ENCODE data around the gene APOBEC3B. TPM values are rescaled to one million over a fixed set of nuclear protein-coding genes. Genes with fewer than 3 reads are reported as not detected.
"Not testable (repeated sequence)": the region's sequence is repeated elsewhere in the genome, so short reads cannot be mapped to it uniquely, and the experiment has no call there.

Gene APOBEC3B
- polyA plus RNA-seq, 1 donor from 2014 or later = 7.0 TPM

DNA sequence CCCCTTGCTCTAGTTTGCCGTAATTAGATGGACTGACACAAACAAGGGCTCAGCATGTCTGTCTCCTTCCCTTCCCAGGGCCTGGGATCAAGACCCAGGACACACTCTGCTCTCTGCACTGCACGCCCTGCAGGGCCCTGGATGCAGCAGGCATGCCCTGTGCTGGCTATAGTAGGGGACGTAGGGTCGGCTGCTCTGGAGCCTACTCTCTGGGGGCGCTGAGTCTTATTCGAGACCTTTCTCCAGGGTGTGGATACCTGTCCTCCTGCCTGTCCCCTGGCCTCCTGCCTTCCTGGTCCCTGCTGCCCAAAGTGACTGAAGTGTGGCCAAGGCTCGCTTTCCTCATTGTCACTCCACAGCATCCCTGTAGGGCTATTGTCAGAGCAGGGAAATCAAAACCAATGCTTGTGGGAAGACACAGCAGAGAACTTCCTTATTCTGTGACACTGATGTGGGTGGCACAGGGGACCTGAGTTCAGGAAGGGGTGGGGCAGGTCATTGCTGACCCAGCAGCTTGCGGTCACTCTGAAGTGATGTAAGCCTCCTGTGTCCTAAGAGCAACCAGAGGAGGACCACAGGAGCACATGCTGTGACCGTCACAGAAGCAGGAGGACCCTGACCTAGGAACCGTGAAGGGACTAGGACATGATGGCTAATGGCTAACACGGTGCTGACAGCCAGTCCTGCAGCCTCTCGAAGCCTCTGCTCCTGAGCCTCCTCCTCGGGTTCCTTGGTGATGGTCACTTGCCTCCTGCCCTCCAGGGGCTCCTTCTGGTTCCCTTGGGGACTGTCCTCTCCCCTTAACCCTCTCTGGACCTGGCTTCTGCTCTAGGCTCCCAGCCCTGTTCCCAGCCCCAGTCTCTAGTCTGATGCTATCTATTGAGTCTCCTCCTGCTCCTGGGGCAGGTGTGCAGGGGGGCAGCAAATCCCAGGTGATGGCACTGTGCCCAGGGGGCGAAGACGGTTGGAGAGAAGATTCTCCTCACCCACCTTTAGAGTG lies 14.4 kb upstream of the APOBEC3B start:
- H3K9me3 Mint-ChIP-seq = no peaks in the 10 kb centered on the region
- H3K4me3 Mint-ChIP-seq = peak overlapping the region in 2 of 4 donors; percentile 23 to 86
- H3K27me3 Mint-ChIP-seq = peaks cover 12% of the 10 kb centered on the region
- H3K4me1 Mint-ChIP-seq = peaks cover 10 to 22% (median 10%) of the 10 kb centered on the region in 3 donors
- H3K36me3 Mint-ChIP-seq = peaks cover 2% of the 10 kb centered on the region
- no peak overlapping the region for H3K27ac Mint-ChIP-seq

DNA sequence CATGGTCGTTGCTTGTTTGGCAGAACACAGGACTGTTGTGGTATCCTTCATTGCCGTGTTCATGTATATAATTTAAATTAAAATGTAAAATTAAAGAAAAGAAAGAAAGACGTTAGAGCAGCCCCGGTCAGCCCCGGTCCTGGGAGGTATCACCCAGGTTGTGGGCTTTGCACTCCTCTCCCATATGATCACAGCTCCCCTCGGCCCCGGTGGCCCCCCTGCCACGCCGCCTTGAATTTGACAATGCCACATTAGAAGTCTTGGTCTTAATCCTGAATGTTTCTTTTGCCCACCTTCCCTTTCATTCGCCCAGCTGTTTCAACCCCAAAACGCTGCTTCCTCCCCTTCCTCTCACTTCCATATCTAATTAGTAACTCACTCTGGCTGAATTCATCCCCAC lies 13.3 kb upstream of the APOBEC3B start:
- H3K36me3 Mint-ChIP-seq = peaks cover 3% of the 10 kb centered on the region
- H3K4me1 Mint-ChIP-seq = peaks cover 8 to 24% (median 12%) of the 10 kb centered on the region in 3 donors
- H3K27me3 Mint-ChIP-seq = peaks cover 18% of the 10 kb centered on the region
- H3K4me3 Mint-ChIP-seq = peak overlapping the region in 2 of 4 donors; percentile 58 to 83
- no peak overlapping the region for H3K27ac Mint-ChIP-seq
- H3K9me3 Mint-ChIP-seq = no peaks in the 10 kb centered on the region

DNA sequence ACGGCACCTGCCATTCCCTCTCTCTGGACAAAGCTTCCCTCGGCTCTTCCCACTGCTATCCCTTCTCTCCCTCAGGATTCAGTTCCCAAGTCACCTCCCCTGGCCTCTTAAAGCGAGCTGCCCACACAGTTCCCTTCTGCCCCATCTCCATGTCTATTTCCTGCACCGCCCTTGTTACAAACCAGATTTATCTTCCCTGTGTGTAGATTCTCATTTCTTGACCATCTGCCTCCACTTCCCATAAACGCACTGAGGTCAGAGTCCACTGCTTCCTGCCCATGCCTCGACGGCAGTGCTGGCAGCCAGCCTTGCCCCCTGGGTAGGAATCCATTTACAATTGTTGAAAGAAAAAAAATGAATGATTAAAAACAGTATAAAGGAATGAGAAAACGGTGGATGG lies 11.6 kb upstream of the APOBEC3B start:
- peaks cover 5 to 22% (median 12%) of the 10 kb centered on the region in 3 donors for H3K4me1 Mint-ChIP-seq
- H3K4me3 Mint-ChIP-seq = no peak overlapping the region
- H3K36me3 Mint-ChIP-seq = peaks cover 3% of the 10 kb centered on the region
- H3K27ac Mint-ChIP-seq = no peak overlapping the region
- H3K9me3 Mint-ChIP-seq = no peaks in the 10 kb centered on the region
- H3K27me3 Mint-ChIP-seq = peaks cover 18% of the 10 kb centered on the region

DNA sequence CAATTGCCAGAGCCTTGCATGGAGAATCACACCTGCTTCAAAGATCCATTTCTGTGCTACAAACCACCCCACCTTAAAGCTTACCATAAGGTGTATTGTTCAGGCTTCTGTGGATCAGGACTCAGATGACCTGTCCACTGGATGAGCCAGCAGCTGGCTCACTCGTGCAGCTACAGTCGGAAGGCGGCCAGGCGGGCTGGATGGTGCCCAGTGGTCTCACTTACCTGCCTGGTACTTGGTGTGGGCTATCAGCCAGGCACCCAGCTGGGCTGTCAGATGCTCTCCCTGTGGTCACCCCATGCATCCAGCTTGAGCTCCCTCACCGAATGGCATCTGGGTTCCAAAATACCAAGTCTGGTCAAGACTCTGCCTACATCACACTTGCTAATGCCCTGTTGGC lies 10.9 kb upstream of the APOBEC3B start:
- no peaks in the 10 kb centered on the region for H3K9me3 Mint-ChIP-seq
- no peak overlapping the region for H3K4me3 Mint-ChIP-seq
- H3K27ac Mint-ChIP-seq = no peak overlapping the region
- H3K4me1 Mint-ChIP-seq = peaks cover 5 to 22% (median 12%) of the 10 kb centered on the region in 3 donors
- peaks cover 18% of the 10 kb centered on the region for H3K27me3 Mint-ChIP-seq
- H3K36me3 Mint-ChIP-seq = peaks cover 3% of the 10 kb centered on the region

DNA sequence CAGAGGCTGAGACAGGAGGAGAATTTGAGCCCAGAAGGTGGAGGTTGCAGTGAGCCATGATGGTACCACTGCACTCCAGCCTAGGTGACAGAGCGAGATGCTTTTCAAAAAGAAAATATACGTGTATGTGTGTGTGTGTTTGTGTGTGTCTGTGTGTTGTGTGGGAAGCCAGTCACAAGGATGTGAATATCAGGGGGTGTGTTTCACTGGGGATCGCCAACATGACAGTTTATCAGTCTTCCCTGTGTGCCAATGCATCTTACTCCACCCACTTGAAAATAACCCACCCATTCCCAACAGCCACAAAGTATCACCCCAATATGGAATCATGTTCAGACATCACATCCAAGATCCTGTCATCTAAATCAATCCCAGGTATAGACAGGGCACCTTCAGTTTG lies 10.4 kb upstream of the APOBEC3B start:
- H3K27ac Mint-ChIP-seq = no peak overlapping the region
- H3K4me1 Mint-ChIP-seq = peaks cover 5 to 20% (median 11%) of the 10 kb centered on the region in 3 donors
- no peak overlapping the region for H3K4me3 Mint-ChIP-seq
- H3K27me3 Mint-ChIP-seq = peaks cover 15% of the 10 kb centered on the region
- no peaks in the 10 kb centered on the region for H3K9me3 Mint-ChIP-seq
- peaks cover 3% of the 10 kb centered on the region for H3K36me3 Mint-ChIP-seq

DNA sequence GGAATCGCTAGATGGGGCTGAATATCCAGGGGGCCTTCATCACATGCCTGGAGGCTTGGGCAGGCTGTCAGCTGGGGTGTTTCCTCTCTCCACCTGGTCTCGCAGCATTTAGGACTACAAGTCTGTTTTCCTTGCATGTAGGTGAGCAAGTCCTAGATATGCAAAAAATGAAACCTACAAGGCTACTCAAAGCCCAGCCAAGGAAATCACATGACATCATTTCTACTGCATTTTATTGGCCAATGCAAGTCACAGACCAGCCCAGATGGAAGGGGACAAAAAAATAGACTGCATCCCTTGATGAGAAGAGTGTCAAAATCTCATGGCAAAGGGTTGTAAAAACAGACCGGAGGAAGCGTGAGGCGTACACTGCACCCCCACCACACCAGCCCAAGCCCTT lies 9.6 kb upstream of the APOBEC3B start:
- H3K27me3 Mint-ChIP-seq = peaks cover 15% of the 10 kb centered on the region
- no peak overlapping the region for H3K27ac Mint-ChIP-seq
- H3K4me3 Mint-ChIP-seq = peak overlapping the region in 1 of 4 donors; percentile 13
- H3K9me3 Mint-ChIP-seq = no peaks in the 10 kb centered on the region
- peaks cover 1% of the 10 kb centered on the region for H3K36me3 Mint-ChIP-seq
- H3K4me1 Mint-ChIP-seq = peaks cover 7 to 18% (median 10%) of the 10 kb centered on the region in 3 donors

DNA sequence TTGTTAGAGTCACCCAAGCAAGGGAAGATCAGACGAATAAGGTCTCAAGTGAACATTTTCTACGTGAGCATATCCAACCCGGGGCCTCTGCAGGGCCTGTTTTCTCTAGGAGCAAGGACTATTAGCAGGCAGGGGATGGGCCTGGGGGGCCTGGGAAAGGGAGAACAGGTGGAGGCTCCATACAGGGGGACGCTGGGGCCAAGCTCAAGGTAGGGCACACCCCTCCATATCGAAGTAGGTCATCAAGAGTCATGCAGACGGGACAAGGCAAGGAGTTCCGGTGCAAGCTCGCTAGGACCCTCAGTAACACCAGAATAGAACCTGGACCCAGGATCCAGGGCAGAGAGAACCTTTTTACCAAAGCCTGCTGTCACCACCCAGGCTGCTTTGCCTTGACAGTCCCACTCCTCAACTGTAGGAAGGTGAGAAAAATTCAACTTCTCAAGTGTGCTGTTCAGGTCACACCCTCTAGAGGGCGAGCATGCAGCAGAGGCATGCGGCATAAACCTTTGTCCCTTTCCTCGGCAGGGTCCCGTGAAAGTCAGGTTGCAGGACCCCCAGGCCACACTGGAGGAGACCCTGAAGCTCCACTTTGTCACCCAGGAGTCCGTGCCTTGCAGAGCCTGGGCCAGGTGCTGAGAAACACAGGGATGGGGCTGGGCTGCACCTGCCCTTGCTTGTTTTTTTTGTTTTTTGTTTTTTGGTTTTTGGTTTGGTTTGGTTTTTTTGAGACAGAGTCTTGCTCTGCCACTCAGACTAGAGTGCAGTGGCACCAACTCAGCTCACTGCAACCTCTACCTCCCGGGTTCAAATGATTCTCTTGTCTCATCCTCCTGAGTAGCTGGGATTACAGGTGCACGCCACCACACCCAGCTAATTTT lies 8.6 kb upstream of the APOBEC3B start:
- Mint-ChIP-seq H3K9me3 (no peaks in the 10 kb centered on the region), H3K36me3 (peaks cover 1% of the 10 kb centered on the region)

DNA sequence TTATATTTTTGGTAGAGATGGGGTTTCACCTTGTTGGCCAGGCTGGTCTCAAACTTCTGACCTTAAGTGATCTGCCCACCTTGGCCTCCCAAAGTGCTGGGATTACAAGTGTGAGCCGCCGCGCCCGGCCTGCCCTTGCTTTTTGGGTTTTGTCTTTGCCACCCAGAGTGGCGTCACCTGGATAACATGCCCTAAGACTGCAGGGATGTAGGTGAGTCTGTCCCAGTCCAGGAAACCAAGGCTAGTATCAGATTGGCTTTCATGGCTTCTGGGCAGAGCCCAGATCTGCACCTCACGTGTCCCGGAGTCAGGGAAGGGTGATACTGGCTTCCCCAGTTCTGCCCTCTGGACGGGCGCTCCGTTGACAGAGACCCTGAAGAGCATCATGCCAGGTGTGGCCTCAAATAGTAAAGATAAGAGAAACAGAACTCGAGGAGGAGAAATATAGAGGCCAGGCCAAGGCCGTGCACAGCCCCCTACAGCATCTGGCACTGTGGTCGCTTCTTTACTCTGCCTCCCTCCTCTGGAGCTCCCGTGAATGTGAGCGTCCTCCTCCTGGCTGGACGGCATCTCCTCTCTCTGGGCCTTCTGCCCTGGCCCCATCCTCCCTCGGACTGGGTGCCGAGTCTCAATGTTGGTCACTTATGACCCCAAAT lies 7.8 kb upstream of the APOBEC3B start:
- H3K4me1 Mint-ChIP-seq = peaks cover 3 to 6% (median 4%) of the 10 kb centered on the region in 3 donors
- H3K27ac Mint-ChIP-seq = no peak overlapping the region
- H3K4me3 Mint-ChIP-seq = peak overlapping the region in 1 of 4 donors; percentile 45
- H3K27me3 Mint-ChIP-seq = peaks cover 13% of the 10 kb centered on the region
- no peaks in the 10 kb centered on the region for H3K9me3 Mint-ChIP-seq
- H3K36me3 Mint-ChIP-seq = peaks cover 1% of the 10 kb centered on the region

More for the DNA sequence above, 8.6 kb upstream of the APOBEC3B start:
- H3K27ac Mint-ChIP-seq = no peak overlapping the region
- peaks cover 3 to 11% (median 4%) of the 10 kb centered on the region in 3 donors for H3K4me1 Mint-ChIP-seq
- peaks cover 15% of the 10 kb centered on the region for H3K27me3 Mint-ChIP-seq
- H3K4me3 Mint-ChIP-seq = peak overlapping the region in 1 of 4 donors; percentile 84

DNA sequence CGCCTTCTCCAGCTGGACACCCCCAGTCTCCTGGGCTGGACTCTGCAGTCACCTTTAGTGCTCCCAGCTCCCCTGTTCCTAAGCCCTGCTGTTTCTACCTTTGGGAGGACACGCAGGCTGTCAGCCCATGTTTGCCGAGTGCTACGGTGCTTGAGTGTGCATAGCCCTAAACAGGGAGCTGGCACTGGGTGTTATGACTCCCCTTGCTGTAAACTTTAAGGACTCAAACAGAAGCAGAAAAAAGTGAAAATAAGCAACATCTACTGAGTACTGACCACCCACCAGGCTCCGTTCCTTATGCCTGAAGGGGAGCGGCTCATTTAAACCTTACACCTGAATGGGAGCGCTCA lies 7.3 kb upstream of the APOBEC3B start:
- Mint-ChIP-seq H3K36me3 (peaks cover 1% of the 10 kb centered on the region), H3K27me3 (peaks cover 13% of the 10 kb centered on the region), H3K27ac (no peak overlapping the region), H3K4me3 (peak overlapping the region in 1 of 4 donors; percentile 32), H3K4me1 (peaks cover 3 to 6% (median 4%) of the 10 kb centered on the region in 3 donors), H3K9me3 (no peaks in the 10 kb centered on the region)

DNA sequence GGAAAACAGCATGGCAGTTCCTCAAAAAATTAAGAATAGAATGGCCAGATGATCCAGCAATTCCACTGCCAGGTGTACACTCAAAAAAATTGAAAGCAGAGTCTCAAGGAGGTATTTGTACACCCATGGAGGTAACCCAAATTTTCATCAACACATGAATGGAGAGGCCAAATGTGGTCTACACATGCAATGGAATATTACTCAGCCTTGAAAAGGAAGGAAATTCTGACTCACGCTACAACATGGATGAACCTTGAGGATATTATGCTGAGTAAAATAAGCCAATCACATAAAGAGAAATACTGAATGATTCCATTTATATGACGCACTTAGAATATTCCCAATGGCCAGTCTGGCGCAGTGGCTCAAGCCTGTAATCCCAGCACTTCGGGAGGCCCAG lies 4.9 kb upstream of the APOBEC3B start:
- not testable (repeated sequence) for H3K9me3 Mint-ChIP-seq, H3K36me3 Mint-ChIP-seq, H3K27ac Mint-ChIP-seq, H3K27me3 Mint-ChIP-seq
- Mint-ChIP-seq H3K4me1 (peaks cover 6 to 15% (median 14%) of the 10 kb centered on the region in 3 donors), H3K4me3 (peak overlapping the region in 2 of 4 donors; percentile 30 to 37)

DNA sequence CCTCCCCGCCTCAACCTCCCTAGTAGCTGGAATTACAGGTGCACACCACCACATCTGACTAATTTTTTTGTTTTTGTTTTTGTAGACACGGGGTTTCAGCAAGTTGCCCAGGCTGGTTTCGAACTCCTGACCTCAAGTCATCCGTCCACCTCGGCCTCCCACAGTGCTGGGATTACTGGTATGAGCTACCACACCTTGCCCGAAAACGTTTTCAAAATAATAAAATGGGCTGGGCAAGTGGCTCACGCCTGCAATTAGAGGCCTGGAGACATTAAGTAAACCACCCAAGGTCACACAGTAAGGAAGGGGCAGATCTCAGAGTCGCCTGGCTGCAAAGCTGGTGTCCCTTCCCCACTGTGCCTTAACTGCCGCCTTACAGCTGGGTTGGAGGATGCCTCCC lies 1.6 kb upstream of the APOBEC3B start:
- Mint-ChIP-seq H3K4me1 (peaks cover 10 to 31% (median 25%) of the 10 kb centered on the region in 3 donors), H3K27ac (peak overlapping the region in 1 of 3 donors; percentile 53)
- H3K9me3 Mint-ChIP-seq, H3K36me3 Mint-ChIP-seq, H3K27me3 Mint-ChIP-seq, H3K4me3 Mint-ChIP-seq: not testable (repeated sequence)

DNA sequence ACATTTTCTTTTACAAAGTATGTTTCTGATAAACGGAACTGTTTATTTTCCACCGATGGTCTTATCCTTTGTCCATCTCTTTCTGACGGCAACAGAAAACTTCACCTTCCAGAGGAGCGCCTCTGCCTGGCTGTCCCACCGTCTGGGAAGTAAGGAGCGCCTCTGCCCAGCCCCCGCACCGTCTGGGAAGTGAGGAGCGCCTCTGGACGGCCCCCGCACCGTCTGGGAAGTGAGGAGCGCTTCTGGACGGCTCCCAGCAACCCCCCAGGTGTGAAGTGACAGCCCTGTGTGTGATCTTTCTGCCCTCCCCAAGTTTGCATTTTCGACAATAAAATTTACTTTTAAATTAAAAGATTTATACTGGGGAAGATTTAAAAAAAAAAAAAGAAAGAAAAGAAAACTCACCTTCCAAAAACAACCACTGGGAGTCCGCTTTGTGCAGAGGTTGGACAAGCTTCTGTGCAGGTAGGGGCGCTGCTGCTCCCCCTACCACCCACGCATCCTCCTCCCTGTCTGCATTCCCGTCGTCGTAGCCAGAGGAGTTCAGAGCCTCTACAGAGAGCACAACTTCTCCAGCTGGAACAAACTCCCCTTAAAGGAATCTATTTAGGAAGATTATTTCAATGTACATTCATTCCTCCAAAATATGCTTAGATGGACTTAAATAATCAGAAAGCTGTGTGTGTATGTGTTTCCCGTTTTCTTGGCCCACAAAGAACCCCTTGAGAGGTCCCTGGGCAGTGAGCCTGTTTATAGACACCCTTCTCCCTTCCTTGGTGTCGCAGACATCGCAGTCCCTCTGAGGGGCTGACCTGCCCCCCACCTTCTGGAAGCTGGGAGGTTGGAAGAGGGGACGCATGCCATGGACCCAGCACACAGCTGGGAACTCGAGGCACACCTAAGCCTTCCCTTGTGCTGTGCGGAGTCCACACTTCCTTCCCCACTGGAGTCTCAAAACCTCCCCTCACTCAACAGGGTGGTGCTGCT lies 849 bp upstream of the APOBEC3B start:
- H3K27ac Mint-ChIP-seq = peak overlapping the region in 1 of 3 donors; percentile 92
- peaks cover 0 to 1% (median 0%) of the 10 kb centered on the region in 3 donors for H3K9me3 Mint-ChIP-seq
- peak overlapping the region; percentile 83 to 97 (median 90) for H3K4me3 Mint-ChIP-seq

DNA sequence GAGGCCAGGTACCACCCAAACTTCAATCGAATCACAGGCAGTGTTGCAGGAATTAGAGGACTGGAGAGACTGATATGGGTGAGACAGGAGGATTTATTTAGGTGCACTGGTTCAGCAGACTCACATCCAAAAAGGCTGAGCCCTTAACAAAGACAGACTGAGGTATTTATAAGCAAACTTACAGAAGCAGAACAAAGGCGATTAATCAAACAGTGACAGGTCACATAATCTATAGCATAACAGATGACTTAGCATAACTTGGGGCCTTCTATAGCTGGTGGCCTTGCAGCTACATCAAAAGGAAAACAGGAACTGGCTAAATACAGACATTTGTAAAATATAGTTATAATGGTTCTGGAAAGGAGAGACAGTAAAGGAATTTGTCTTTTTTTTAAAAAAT lies 2.1 kb downstream of the APOBEC3B start:
- peak overlapping the region; percentile 76 to 97 (median 95) for H3K27ac Mint-ChIP-seq

More for the DNA sequence above, 849 bp upstream of the APOBEC3B start:
- H3K36me3 Mint-ChIP-seq = no peaks in the 10 kb centered on the region
- peaks cover 10 to 31% (median 29%) of the 10 kb centered on the region in 3 donors for H3K4me1 Mint-ChIP-seq
- peaks cover 3% of the 10 kb centered on the region for H3K27me3 Mint-ChIP-seq

More for the DNA sequence above, 2.1 kb downstream of the APOBEC3B start:
- peaks cover 4% of the 10 kb centered on the region for H3K36me3 Mint-ChIP-seq
- H3K4me1 Mint-ChIP-seq = peaks cover 12 to 41% (median 34%) of the 10 kb centered on the region in 3 donors
- H3K27me3 Mint-ChIP-seq = peaks cover 2% of the 10 kb centered on the region
- H3K9me3 Mint-ChIP-seq = peaks cover 0 to 1% (median 0%) of the 10 kb centered on the region in 3 donors
- peak overlapping the region in 3 of 4 donors; percentile 19 to 71 (median 33) for H3K4me3 Mint-ChIP-seq

Data from IgD-negative memory B cell (primary cell).